ENCODE data around the gene RUNX3. TPM values are rescaled to one million over a fixed set of nuclear protein-coding genes. Genes with fewer than 3 reads are reported as not detected.

Gene RUNX3
- polyA plus RNA-seq, 3 donors, result 4.4 to 27.9 (median 6.7) TPM

GRCh38 chr1:24888061-24888970, 41.8 kb downstream of the RUNX3 start:
- no peak for TF ChIP-seq CTCF (IDR thresholded peaks at IDR 0.05)
- intact Hi-C loops (cut with micrococcal nuclease), result no loop called here
- Histone ChIP-seq H3K79me2 (ENCODE audit: insufficient read depth, low read length) (no peaks in the 10 kb centered on the region), H2AFZ (ENCODE audit: insufficient read depth, low read depth, low read length, poor library complexity, severe bottlenecking) (no peak overlapping the region), H3K27ac (ENCODE audit: low read depth in 1 of 2, low read length in 2 of 2) (no peak overlapping the region), H3K27me3 (ENCODE audit: control insufficient read depth in 2 of 2, insufficient read depth in 2 of 2, low read length in 2 of 2) (no peaks in the 10 kb centered on the region), H3K9ac (ENCODE audit: insufficient read depth, low read length, poor library complexity, severe bottlenecking) (no peak overlapping the region), H3K36me3 (replicated peaks in 1 of 2; ENCODE audit: control insufficient read depth in 1 of 2, insufficient read depth in 2 of 2, low read length in 2 of 2) (no peaks in the 10 kb centered on the region), H3K4me1 (ENCODE audit: control insufficient read depth in 1 of 2, insufficient read depth in 2 of 2, low read length in 2 of 2) (no peaks in the 10 kb centered on the region), H3K9me3 (replicated peaks in 1 of 2; ENCODE audit: control insufficient read depth in 1 of 2, insufficient read depth in 1 of 2, low read length in 2 of 2) (peaks cover 0 to 9% of the 10 kb centered on the region in 2 donors), H3K4me2 (replicated peaks; ENCODE audit: extremely low read depth, low read length, poor library complexity, severe bottlenecking) (no peak overlapping the region), H3K4me3 (replicated peaks in 1 of 3; ENCODE audit: low read depth in 2 of 3, low read length in 3 of 3) (no peak overlapping the region), H4K20me1 (ENCODE audit: insufficient read depth, low read length) (no peaks in the 10 kb centered on the region)
- Mint-ChIP-seq H3K4me1 (peaks cover 3% of the 10 kb centered on the region), H3K27me3 (ENCODE audit: low read depth in 3 of 3) (peaks cover 5 to 7% (median 6%) of the 10 kb centered on the region in 3 donors), H3K27ac (no peak overlapping the region), H3K9me3 (peaks cover 6 to 18% (median 15%) of the 10 kb centered on the region in 7 donors), H3K4me3 (no peak overlapping the region), H3K36me3 (no peaks in the 10 kb centered on the region)
- no peak for DNase-seq
- 93% methylated on average over 3 of the region's 9 CpGs for WGBS (ENCODE audit: insufficient coverage)

DNA sequence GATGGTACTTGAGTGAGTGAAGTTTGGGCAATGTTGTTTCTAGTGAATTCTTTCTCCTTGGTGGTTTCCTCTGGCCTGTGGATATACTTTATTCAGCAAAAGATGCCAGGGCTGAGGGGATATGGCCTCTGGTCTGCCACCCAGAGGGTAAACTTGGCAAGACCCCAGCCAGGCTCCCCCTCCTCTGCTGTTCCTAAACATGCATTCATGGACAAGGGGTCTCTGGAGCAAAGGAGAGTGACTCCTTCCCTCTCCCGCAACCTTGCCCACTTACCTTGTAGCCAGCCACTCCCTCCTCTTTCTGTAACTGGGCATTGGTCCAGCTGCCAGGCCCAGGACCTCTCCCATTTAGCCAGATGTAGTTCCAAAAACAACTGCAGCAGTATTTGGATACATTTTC, 43.8 kb downstream of the RUNX3 start:
- no peaks in the 10 kb centered on the region for H3K27me3 ChIP-seq (ENCODE audit: control insufficient read depth in 2 of 2, insufficient read depth in 2 of 2, low read length in 2 of 2)
- H2AFZ ChIP-seq (ENCODE audit: insufficient read depth, low read depth, low read length, poor library complexity, severe bottlenecking), result no peak overlapping the region
- H3K9me3 Mint-ChIP-seq, result peaks cover 0 to 12% (median 9%) of the 10 kb centered on the region in 7 donors
- no peaks in the 10 kb centered on the region for H3K36me3 Mint-ChIP-seq
- no peaks in the 10 kb centered on the region for H4K20me1 ChIP-seq (ENCODE audit: insufficient read depth, low read length)
- no peaks in the 10 kb centered on the region for H3K4me1 ChIP-seq (ENCODE audit: control insufficient read depth in 1 of 2, insufficient read depth in 2 of 2, low read length in 2 of 2)
- peaks cover 3% of the 10 kb centered on the region for H3K4me1 Mint-ChIP-seq
- no peak for TF ChIP-seq CTCF (IDR thresholded peaks at IDR 0.05)
- 100% methylated on average over 1 of the region's 1 CpG for WGBS (ENCODE audit: insufficient coverage)
- no peak overlapping the region for H3K4me3 Mint-ChIP-seq
- no peak overlapping the region for H3K9ac ChIP-seq (ENCODE audit: insufficient read depth, low read length, poor library complexity, severe bottlenecking)
- no peak for DNase-seq
- H3K27ac ChIP-seq (ENCODE audit: low read depth in 1 of 2, low read length in 2 of 2), result no peak overlapping the region
- H3K4me3 ChIP-seq (replicated peaks in 1 of 3; ENCODE audit: low read depth in 2 of 3, low read length in 3 of 3), result no peak overlapping the region
- H3K36me3 ChIP-seq (replicated peaks in 1 of 2; ENCODE audit: control insufficient read depth in 1 of 2, insufficient read depth in 2 of 2, low read length in 2 of 2), result no peaks in the 10 kb centered on the region
- H3K4me2 ChIP-seq (replicated peaks; ENCODE audit: extremely low read depth, low read length, poor library complexity, severe bottlenecking), result no peak overlapping the region
- no peak overlapping the region for H3K27ac Mint-ChIP-seq
- no peaks in the 10 kb centered on the region for H3K79me2 ChIP-seq (ENCODE audit: insufficient read depth, low read length)
- H3K27me3 Mint-ChIP-seq (ENCODE audit: low read depth in 3 of 3), result peaks cover 4 to 9% (median 6%) of the 10 kb centered on the region in 3 donors
- no peaks in the 10 kb centered on the region for H3K9me3 ChIP-seq (replicated peaks in 1 of 2; ENCODE audit: control insufficient read depth in 1 of 2, insufficient read depth in 1 of 2, low read length in 2 of 2)
- intact Hi-C loops (cut with micrococcal nuclease), result no loop called here
